ENCODE measurements around the gene PHRF1.

The PHRF1 gene

GRCh38 chr11:616320-617198 lies 40.3 kb downstream of the PHRF1 start:
- no peak for DNase-seq (ENCODE audit: low spot score)

DNA sequence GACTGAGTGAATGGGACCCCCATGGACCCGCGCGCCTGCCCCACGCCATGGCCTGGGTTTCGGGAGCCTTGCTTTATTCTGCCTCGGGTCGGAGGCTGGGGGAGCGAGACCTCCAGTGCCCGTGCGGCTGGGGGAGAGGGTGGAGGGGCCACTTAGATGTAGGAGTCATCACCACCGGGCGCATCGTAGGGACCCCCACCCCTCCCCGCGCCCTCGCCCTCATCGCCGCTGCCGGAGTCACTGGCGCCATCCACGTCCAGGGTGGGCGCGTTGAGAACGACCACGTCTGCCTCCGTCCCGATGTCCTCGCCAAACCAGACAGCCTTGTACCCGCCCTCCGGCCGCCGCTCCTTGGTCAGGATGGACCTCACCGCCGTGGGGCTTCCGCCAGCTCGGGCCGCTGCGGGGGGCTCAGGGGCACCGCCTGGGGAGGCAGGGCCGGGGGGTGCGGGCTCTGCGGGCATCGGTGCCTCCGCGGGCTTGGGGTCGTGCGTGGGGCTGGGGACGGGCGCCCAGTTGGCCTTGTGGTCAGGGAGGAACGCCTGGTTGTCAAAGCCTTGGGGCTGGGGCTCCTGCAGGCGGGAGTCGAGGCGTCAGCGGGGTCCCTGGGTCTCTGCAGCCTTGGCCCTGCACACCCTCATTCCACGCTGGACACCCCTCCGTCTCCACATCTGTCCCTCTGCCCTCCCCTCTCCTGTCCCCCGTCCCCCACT lies 41.1 kb downstream of the PHRF1 start:
- no peak for DNase-seq (ENCODE audit: low spot score)

DNA sequence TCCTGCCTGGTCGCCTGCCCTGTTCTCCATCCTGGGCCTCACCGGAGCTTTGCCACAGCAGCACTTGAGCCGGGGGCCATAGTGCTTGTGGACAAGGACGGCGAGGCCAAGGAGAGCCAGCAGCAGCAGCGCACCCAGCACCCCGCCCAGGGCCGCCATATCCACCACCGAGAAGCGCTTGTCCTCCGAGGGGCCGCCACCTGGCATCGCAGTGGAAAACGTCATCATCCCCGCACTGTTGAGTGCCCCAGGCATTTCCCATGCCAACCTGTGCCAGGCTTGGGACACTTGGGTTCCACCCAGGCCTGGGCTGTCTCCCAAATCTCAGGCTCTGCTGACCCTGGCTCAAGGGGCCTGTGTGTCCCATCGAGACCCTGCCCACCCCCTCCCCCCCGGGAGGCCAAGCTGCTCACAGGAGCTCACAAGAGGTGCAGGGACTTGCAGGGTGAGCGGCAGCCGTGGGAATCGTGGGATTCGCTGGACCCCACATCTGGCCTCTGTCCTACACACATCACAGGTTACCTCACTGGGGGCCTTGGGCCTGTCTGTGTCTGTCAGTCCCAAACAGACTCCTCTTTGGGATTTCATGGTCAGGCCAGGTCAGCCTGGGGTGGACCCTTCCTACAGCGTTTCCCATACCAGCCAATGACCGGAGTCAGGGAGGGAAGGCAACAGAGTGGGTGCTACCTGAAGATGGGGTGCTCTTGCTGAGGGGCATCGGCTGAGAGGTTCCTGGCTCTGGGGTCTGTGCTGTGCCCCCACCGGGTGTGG lies 41.8 kb downstream of the PHRF1 start:
- DNase-seq (ENCODE audit: low spot score) = no peak

GRCh38 chr11:618856-619627 lies 42.8 kb downstream of the PHRF1 start:
- DNase-seq (ENCODE audit: low spot score) = no peak

DNA sequence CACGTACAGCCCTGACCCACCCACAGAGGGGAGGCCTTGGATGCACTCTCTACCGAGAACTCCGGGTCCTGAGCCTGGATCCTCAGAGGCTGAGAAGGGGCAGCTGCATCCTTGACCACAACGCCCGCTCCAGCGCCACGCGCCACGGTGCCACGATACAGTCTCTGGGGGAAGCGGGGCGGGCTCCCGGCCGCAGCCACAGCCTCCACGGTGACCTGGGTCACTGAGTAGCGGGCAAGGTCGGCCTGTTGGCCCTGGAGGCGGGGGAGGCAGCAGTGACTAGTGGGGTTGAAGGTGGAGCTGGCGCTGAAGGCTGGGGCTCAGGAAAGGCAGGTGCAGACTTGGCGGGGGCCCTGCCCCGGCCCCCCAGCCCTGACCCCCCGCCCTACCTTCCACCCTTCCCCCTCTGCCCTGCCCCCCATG lies 43.4 kb downstream of the PHRF1 start:
- no peak for DNase-seq (ENCODE audit: low spot score)

DNA sequence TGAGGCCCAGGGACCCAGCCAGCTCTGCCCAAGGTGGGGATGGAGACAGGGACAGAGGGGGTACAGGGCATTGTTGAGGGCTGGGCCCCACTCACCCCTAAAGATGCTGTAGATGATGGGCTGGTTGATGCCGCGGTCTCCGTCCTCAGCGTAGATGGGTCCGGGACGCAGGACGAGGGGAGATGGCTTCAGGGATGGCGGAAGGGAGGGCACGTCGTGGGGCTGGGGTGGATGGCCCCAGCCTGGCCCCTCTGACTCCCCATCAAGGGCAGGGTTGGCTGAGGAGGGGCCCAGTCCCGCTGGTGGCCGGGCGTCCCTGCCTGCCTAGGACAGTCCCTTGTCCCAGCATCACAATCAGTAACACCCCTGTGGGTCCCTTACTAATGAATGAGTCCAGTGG lies 43.9 kb downstream of the PHRF1 start:
- DNase-seq (ENCODE audit: low spot score) = no peak

DNA sequence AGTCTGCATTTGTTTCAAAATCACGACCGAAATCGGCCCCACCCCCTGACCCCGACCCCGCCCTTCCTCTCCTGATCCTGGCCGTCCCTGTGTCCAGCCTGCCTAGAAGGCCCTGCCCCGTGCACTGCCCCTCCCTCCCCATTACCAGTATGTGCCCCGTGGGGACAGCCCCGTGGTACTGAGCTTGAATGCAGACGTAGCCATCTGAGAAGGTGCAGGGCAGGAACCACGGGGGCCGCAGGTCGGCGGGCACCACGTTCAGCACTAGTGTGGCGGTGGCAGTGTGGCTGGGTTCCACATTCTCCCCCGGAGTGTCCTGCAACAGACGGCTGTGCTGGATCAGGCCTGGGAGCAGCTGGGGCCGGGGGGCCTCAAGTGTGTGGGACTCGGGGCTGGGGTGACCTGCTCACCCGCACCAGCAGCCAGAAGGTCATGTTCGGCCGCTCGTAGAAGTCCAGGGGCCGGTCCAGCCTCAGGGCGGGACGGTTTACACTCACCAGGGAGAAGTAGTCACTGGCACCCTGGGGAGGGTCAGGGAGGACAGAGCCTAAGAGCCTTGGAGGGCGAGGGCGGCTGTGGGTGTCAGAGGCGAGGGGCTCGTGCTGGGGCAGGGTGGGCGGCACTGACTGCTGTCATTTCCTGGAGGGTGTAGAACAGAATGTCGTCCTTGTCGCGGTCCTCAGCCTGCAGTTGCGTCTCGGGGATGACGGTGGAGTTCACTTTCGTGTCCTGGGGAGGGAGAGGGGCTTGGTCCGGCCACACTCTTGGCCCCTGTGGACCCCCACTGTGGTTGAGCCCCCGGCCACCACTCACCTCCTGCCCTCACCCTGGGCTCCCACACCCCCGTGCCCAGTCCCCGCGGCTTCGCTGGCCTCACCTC lies 44.9 kb downstream of the PHRF1 start:
- DNase-seq (ENCODE audit: low spot score) = no peak

GRCh38 chr11:621838-622237 lies 45.6 kb downstream of the PHRF1 start:
- no peak for DNase-seq (ENCODE audit: low spot score)

DNA sequence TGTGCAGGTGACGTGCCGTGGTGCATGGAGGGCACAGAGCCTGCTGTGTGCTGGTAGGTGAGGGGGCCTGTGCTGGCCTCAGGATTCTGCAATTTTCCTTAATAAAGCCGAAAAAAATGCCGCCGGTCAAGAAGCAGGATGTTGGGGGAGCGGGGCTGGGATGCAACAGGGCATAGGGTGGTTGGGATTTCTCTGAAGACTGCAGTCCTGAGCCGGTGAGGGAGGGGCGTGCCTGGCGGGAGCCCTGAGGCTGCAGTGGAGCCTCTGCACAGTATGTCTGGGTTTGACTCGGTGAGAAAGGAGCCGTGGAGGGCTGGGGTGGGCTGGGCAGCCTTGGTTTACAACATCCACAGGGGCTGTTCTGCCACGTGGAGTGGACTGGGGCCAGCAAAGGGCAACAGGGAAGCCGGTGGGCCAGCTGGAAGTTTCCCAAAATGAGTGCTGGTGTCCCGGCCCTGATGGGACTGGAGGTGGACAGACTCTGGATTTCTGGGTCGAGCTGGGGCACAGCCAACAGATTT lies 47.1 kb downstream of the PHRF1 start:
- DNase-seq (ENCODE audit: low spot score) = peak; percentile 40

DNA sequence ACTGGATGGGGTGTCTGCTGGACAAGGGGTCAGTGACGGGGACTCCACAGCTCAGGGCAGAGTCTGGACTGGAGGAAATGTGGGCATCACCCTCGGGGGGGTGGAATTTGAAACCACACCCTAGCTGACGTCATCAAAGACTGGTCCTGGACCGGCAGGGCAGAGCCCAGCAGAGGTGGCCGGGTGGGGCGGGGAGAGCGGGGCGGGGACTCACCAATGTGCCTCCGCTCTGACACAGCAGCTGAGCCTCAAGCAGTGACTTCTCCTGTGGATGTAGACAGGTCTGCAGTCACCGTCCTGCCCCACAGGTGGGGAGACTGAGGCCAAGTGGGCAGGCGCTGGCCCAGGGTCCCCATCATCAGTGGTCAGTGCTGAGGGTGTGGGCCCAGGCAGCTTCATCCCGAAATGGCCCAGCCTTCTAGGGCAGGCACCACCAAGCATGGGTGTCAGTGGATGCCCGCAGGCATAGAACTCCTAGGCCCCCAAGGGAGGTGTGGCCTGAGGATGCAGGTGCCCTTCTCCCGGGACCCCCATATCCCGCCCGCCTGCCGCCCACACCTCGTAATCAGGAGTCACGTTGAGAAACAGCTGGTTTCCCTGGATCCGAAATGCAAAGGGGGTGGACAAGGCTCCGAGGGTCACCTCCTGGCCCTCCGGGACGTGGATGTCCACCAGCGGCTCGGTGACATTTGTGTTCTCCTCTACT lies 47.9 kb downstream of the PHRF1 start:
- DNase-seq (ENCODE audit: low spot score) = no peak

DNA sequence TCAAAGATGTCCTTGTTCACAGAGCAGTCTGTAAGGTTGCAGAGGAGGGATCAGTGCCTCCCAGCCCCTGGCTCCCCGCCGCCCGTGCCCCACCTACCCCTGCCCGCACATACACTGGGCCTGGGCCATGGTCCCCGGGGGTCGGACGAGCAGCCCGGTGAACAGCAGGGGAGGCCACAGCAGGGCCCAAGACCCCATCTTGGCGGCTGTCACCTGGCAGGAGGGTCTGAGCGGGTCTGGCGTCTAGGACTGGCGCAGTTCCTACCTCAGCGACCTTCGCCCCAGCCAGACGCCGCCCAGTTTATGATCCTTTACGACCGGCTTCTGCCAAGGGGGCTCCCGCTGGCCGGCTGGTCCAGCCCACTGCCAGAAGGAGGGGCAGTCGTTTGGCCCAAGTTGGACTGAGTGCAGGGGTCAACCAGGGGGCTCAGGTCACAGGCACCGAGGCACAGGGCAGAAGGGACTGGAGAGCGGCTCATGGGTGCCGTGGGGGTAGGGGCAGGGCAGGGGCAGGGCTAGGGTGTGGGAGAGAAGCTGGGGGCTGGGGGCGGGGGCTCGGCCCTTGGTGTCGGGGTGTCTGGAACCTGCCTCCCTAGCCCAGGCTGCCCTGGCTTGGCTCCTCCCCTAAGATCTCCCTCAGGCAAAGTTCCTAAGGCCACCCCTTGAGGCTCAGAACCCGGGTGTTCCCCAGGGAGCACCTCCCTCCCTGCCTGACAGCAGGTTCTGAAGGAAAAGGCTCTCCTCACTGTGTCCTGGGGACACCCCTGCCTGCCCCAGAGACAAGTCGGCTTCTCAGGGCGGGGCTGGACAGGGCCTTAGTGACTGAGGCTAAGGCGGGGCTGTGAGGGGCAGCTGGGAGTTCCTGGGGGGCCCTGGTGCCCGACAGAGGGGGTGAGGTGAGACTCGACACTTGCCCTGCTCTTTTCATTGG lies 48.7 kb downstream of the PHRF1 start, which contains the start of gene CDHR5:
CDHR5 (minus strand) TSS at position 251 of the 931 bp plus-strand sequence; CDS start at position 198, 53 bp downstream.
- peak; percentile 43 for DNase-seq (ENCODE audit: low spot score)

GRCh38 chr11:625636-626268 lies 49.5 kb downstream of the PHRF1 start:
- DNase-seq (ENCODE audit: low spot score) = peak; percentile 44

- peak; percentile 55 for DNase-seq (ENCODE audit: low spot score)
Measured at GRCh38 chr11:626475-627307, 50.4 kb downstream of the PHRF1 start, which contains the start of gene SCT. SCT (minus strand) TSS chr11:627181; CDS start chr11:627143, 38 bp downstream.

DNA sequence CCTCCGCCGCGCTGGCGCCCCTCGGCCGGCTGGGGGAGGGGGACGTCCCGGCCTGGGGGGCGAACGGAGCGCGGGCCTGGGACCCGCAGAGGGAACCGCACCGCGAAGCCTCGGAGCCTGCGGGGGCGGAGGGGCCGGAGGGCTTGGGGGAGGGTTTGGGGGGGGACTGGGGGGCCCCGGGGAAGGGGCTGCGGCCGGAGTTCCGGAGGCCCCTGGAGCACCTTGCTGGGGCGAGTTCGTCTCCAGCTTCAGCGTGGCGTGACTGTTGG lies 51.0 kb downstream of the PHRF1 start:
- DNase-seq (ENCODE audit: low spot score) = peak; percentile 41

DNA sequence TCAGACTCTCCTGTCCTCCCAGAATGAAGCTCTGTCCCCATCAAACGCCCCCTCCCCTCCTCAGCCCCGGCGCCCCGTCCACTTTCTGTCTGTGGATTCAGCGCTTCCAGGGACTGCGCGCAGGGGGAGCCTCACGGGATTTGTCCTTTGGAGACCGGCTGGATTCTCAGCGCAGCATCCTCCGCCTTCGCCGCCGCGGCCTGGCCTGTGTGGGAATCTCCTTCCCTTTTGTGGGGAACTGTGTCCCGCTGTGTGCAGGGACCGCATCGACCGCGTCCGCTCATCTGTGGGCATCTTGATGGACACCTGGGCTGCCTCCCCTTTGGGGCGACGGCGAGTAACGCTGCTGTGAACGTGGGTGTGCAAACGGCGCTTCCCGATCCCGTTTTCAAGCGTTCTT lies 51.8 kb downstream of the PHRF1 start:
- DNase-seq (ENCODE audit: low spot score) = peak; percentile 46

- no peak for DNase-seq (ENCODE audit: low spot score)
Measured at GRCh38 chr11:629237-629583, 52.9 kb downstream of the PHRF1 start.

- no peak for DNase-seq (ENCODE audit: low spot score)
Measured at GRCh38 chr11:630871-631270, 54.6 kb downstream of the PHRF1 start.

Data from ecto neural progenitor cell (in vitro differentiated cells).